CD4-positive, alpha-beta memory T cell (primary cell): Measurements from ENCODE around the gene DRG1. TPM values are rescaled to one million over a fixed set of nuclear protein-coding genes. Genes with fewer than 3 reads are reported as not detected.
A peak's percentile ranks its signal among the peaks of the same experiment; 100 is the strongest.
"Not testable (repeated sequence)": the region's sequence is repeated elsewhere in the genome, so short reads cannot be mapped to it uniquely, and the experiment has no call there.

Experiments
- CTCF ChIA-PET: fragments of 350-600 bp; sonication (Branson Sonifier 250); formaldehyde crosslinking; loops from one replicate; lab custom pipeline; 2021; ENCODE audit warnings: inconsistent platforms; ENCODE audit not compliant: partially characterized antibody; lab: Charles Lee
- POLR2A ChIA-PET: fragments of 350-600 bp; sonication (Branson Sonifier 250); formaldehyde crosslinking; loops from one replicate; lab custom pipeline; 2021; ENCODE audit not compliant: partially characterized antibody; lab: Charles Lee
- DNase-seq, 5 donors: peaks; one replicate each; pipeline versions ENCODE4 v3.0.0 to v3.0.0-alpha.2; 2020 to 2022; ENCODE audit warnings: mixed read lengths in 1 of 5
- H3K27ac ChIP-seq: one replicate; pipeline ENCODE4 v1.7.0; 2013; ENCODE audit warnings: low read depth, low read length
- H3K27me3 ChIP-seq: 2 replicates; pipeline ENCODE4 v1.7.0; 2013; ENCODE audit warnings: mild to moderate bottlenecking, low read length, moderate library complexity; ENCODE audit not compliant: insufficient read depth
- H3K36me3 ChIP-seq: 2 replicates; pipeline ENCODE4 v1.7.0; 2013; ENCODE audit warnings: mild to moderate bottlenecking, low read length, moderate library complexity; ENCODE audit not compliant: insufficient read depth
- H3K4me1 ChIP-seq: 2 replicates; pipeline ENCODE4 v1.7.0; 2013; ENCODE audit warnings: mild to moderate bottlenecking, low read length, moderate library complexity; ENCODE audit not compliant: insufficient read depth
- H3K4me3 ChIP-seq, 2 donors: one replicate each; pipeline ENCODE4 v1.7.0; 2013; ENCODE audit warnings: low read length in 2 of 2, mild to moderate bottlenecking in 1 of 2
- H3K9me3 ChIP-seq, 2 donors: one replicate each; pipeline ENCODE4 v1.7.0; 2013; ENCODE audit warnings: low read length in 2 of 2, control low read depth in 1 of 2; ENCODE audit not compliant: control insufficient read depth in 1 of 2
- H3K27ac Mint-ChIP-seq, 7 donors: one replicate each; pipeline ENCODE4 v1.8.0; 2020 to 2021; ENCODE audit warnings: mixed read lengths in 7 of 7, mild to moderate bottlenecking in 6 of 7, inconsistent platforms in 3 of 7, moderate library complexity in 3 of 7
- H3K27me3 Mint-ChIP-seq, 2 donors: one replicate each; pipeline ENCODE4 v1.8.0; 2020 to 2021; ENCODE audit warnings: mixed read lengths in 2 of 2
- H3K36me3 Mint-ChIP-seq, 2 donors: one replicate each; pipeline ENCODE4 v1.8.0; 2020 to 2021; ENCODE audit warnings: mixed read lengths in 2 of 2, inconsistent platforms in 1 of 2, mild to moderate bottlenecking in 1 of 2
- H3K4me1 Mint-ChIP-seq, 4 donors: one replicate each; pipeline ENCODE4 v1.8.0; 2020 to 2021; ENCODE audit warnings: mixed read lengths in 4 of 4, mild to moderate bottlenecking in 1 of 4
- H3K4me3 Mint-ChIP-seq, 8 donors: one replicate each; pipeline ENCODE4 v1.8.0; 2020 to 2021; ENCODE audit warnings: mixed read lengths in 8 of 8, mild to moderate bottlenecking in 7 of 8, moderate library complexity in 6 of 8, inconsistent platforms in 3 of 8
- H3K9me3 Mint-ChIP-seq, 8 donors: one replicate each; pipeline ENCODE4 v1.8.0; 2020 to 2021; ENCODE audit warnings: mixed read lengths in 8 of 8, mild to moderate bottlenecking in 5 of 8, inconsistent platforms in 3 of 8, moderate library complexity in 1 of 8
- intact Hi-C: fragments of 100-400 bp; cut with micrococcal nuclease; formaldehyde crosslinking; loops from one replicate; pipeline ENCODE4 v1.15.1; 2023
- polyA plus RNA-seq, 2 donors: library from polyadenylated mRNA; unstranded; fragments of 300-500 nt; fragmentation: Illumina TruSeq; gene quantifications; one replicate each; pipeline ENCODE4 v1.2.3, GENCODE V29; 2021
- total RNA-seq, 2 experiments: library from RNA; stranded (reverse); gene quantifications; one replicate each; pipeline ENCODE4 v1.2.3, GENCODE V29; 2021

The DRG1 gene
- total and polyA plus RNA-seq, 4 experiments from 2014 or later, result 74.8 to 128 (median 81.4) TPM

DNA sequence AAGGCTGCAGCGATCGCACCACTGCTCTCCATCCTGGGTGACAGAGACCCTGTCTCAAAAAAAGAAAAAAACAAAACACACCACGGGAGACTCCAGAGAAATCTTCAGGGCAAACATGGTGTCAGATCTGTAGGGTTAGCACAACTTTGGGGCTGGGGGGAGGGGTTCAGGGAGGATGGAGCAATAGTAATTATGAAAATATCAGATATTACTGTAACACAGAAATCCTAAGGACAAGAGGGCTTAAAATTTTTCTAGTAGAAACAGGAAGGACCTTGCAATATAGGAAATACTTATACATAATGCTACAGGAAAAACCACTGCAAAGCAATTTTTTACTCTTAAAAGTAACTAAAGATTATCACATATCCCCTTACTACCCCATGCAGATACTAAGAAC lies 76.4 kb downstream of the DRG1 start:
- POLR2A ChIA-PET, result no interaction called here
- H3K27me3 ChIP-seq, result no peaks in the 10 kb centered on the region
- no peaks in the 10 kb centered on the region for H3K4me1 ChIP-seq
- DNase-seq, result no peak
- no peak overlapping the region for H3K27ac ChIP-seq
- Mint-ChIP-seq H3K4me3 (no peak overlapping the region), H3K4me1 (peaks cover 9 to 21% (median 13%) of the 10 kb centered on the region in 4 donors), H3K27me3 (no peaks in the 10 kb centered on the region), H3K9me3 (no peaks in the 10 kb centered on the region), H3K36me3 (peaks cover 23 to 31% of the 10 kb centered on the region in 2 donors), H3K27ac (peak overlapping the region in 2 of 7 donors; percentile 36 to 65)
- H3K36me3 ChIP-seq, result peaks cover 4% of the 10 kb centered on the region
- H3K9me3 ChIP-seq, result no peaks in the 10 kb centered on the region
- no peak overlapping the region for H3K4me3 ChIP-seq
- CTCF ChIA-PET, result no interaction called here
- intact Hi-C loops, result no loop called here

DNA sequence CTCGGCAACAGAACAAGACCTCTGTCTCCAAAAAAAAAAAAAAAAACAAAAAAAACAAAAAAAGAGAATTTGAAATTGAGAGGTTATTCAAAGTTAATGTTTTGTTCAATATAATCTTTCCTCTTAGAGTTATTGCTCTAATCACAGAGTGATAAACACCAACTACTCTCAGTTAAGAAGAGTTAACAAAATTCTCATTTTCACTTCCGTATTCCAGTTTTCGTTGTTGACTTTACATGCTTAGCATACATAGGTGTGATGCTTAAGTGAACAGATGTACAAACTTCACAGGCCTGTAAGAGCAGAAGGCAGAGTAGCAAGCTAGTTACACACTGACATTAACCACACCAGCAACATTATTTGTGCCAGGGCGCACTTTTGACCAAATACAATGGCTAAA lies 77.9 kb downstream of the DRG1 start:
- Histone ChIP-seq H3K4me1 (no peaks in the 10 kb centered on the region), H3K9me3 (no peaks in the 10 kb centered on the region), H3K27me3 (no peaks in the 10 kb centered on the region), H3K4me3 (no peak overlapping the region), H3K36me3 (peaks cover 17% of the 10 kb centered on the region), H3K27ac (no peak overlapping the region)
- peak overlapping the region in 1 of 7 donors; percentile 3 for H3K27ac Mint-ChIP-seq
- peaks cover 22 to 35% of the 10 kb centered on the region in 2 donors for H3K36me3 Mint-ChIP-seq
- ChIA-PET CTCF (interaction anchor here (1.3 kb wide), 1 partner anchor 157 kb away, joined by 3 read pairs; no protein-coding TSS in a partner anchor), POLR2A (no interaction called here)
- no peak overlapping the region for H3K4me3 Mint-ChIP-seq
- intact Hi-C loops, result no loop called here
- no peaks in the 10 kb centered on the region for H3K27me3 Mint-ChIP-seq
- DNase-seq, result no peak
- peaks cover 8 to 21% (median 14%) of the 10 kb centered on the region in 4 donors for H3K4me1 Mint-ChIP-seq
- no peaks in the 10 kb centered on the region for H3K9me3 Mint-ChIP-seq

DNA sequence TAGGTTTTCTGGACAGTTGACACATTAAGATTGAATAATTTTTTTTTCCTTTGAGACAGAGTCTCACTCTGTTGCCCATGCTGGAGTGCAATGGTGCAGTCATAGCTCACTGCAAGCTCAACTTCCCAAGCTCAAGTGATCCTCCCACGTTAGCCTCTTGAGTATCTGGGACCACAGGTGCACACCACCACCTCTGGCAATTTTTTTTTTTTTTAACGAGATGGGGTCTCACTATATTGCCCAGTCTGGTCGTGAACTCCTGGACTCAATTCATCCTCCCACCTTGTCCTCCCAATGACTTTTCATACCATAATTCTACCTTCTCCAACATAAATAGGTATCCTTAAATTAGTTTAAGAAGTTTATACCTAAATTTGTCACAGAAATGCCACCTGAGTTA lies 81.7 kb downstream of the DRG1 start:
- H3K27ac ChIP-seq, result no peak overlapping the region
- peaks cover 12 to 36% (median 23%) of the 10 kb centered on the region in 4 donors for H3K4me1 Mint-ChIP-seq
- intact Hi-C loops, result no loop called here
- H3K36me3 ChIP-seq, result peaks cover 24% of the 10 kb centered on the region
- POLR2A ChIA-PET, result no interaction called here
- H3K9me3 ChIP-seq, result no peaks in the 10 kb centered on the region
- peaks cover 5% of the 10 kb centered on the region for H3K4me1 ChIP-seq
- no peaks in the 10 kb centered on the region for H3K27me3 ChIP-seq
- H3K27ac Mint-ChIP-seq, result peak overlapping the region in 1 of 7 donors; percentile 14
- no peaks in the 10 kb centered on the region for H3K9me3 Mint-ChIP-seq
- H3K36me3 Mint-ChIP-seq, result peaks cover 33 to 59% of the 10 kb centered on the region in 2 donors
- DNase-seq, result no peak
- CTCF ChIA-PET, result no interaction called here
- H3K4me3 ChIP-seq, result no peak overlapping the region
- no peak overlapping the region for H3K4me3 Mint-ChIP-seq
- no peaks in the 10 kb centered on the region for H3K27me3 Mint-ChIP-seq

GRCh38 chr22:31482470-31482869 lies 83.1 kb downstream of the DRG1 start:
- intact Hi-C loops, H3K27ac Mint-ChIP-seq: not testable (repeated sequence)
- H3K36me3 Mint-ChIP-seq, result peaks cover 34 to 61% of the 10 kb centered on the region in 2 donors

More at GRCh38 chr22:31482470-31482869, 83.1 kb downstream of the DRG1 start:
- H3K4me3 ChIP-seq, CTCF ChIA-PET, H3K9me3 ChIP-seq, H3K27me3 ChIP-seq, H3K4me3 Mint-ChIP-seq, H3K4me1 ChIP-seq, POLR2A ChIA-PET, H3K9me3 Mint-ChIP-seq, DNase-seq, H3K27ac ChIP-seq, H3K27me3 Mint-ChIP-seq: not testable (repeated sequence)
- H3K36me3 ChIP-seq, result peaks cover 24% of the 10 kb centered on the region
- peaks cover 10 to 38% (median 24%) of the 10 kb centered on the region in 4 donors for H3K4me1 Mint-ChIP-seq

Other genes starting within 250 kb of the DRG1 start
- gene RNF185, start 239.4 kb upstream of the DRG1 start, total RNA-seq, result 10 to 100 TPM; 31.5 to 31.7 TPM
- 10 to 100 TPM; 24.1 to 27.1 TPM for gene RNF185, start 239.4 kb upstream of the DRG1 start, polyA plus RNA-seq
- 10 to 100 TPM; 32.2 to 33.2 TPM for gene LIMK2, start 187.3 kb upstream of the DRG1 start, total RNA-seq
- gene LIMK2, start 187.3 kb upstream of the DRG1 start, polyA plus RNA-seq, result 10 to 100 TPM; 12.3 to 26.8 TPM
- 100 to 1,000 TPM; 399 to 411 TPM for gene PIK3IP1, start 107.1 kb upstream of the DRG1 start, total RNA-seq
- gene PIK3IP1, start 107.1 kb upstream of the DRG1 start, polyA plus RNA-seq, result 100 to 1,000 TPM; 418 to 473 TPM
- 10 to 100 TPM; 40.9 to 43.7 TPM for gene PATZ1, start 53.3 kb upstream of the DRG1 start, total RNA-seq
- 10 to 100 TPM in 1 of 2 donors, 1 to 10 TPM in 1; 6.6 to 19.7 TPM for gene PATZ1, start 53.3 kb upstream of the DRG1 start, polyA plus RNA-seq
- gene EIF4ENIF1, start 90.2 kb downstream of the DRG1 start, total RNA-seq, result 10 to 100 TPM; 41.9 to 50.7 TPM
- 10 to 100 TPM in 1 of 2 donors, 1 to 10 TPM in 1; 6.6 to 17.2 TPM for gene EIF4ENIF1, start 90.2 kb downstream of the DRG1 start, polyA plus RNA-seq
- 100 to 1,000 TPM; 323 to 333 TPM for gene SFI1, start 96.9 kb downstream of the DRG1 start, total RNA-seq
- 10 to 100 TPM; 14.7 to 40.5 TPM for gene SFI1, start 96.9 kb downstream of the DRG1 start, polyA plus RNA-seq